HCT116 (cell line): ENCODE measurements around the gene CNTNAP5. TPM values are rescaled to one million over a fixed set of nuclear protein-coding genes. Genes with fewer than 3 reads are reported as not detected.

Experiments
- ATAC-seq: fragments of 200-7000 bp; cut with Tn5 transposase; 2 replicates; pipeline ENCODE4 v1.9.1; 2020; ENCODE audit warnings: mild to moderate bottlenecking, moderate library complexity
- BruUV-seq: library from RNA; stranded (reverse); fragments of 400-500 nt; replicated peaks from 2 replicates; lab custom pipeline; 2021; lab: Mats Ljungman, UMichigan
- CTCF ChIA-PET: fragments of 300-600 bp; sonication (Branson Sonifier 250); formaldehyde crosslinking; loops from one replicate; lab custom pipeline; 2021; ENCODE audit warnings: antibody characterized with exemption; lab: Charles Lee
- POLR2A ChIA-PET: fragments of 300-600, 350-600 bp; sonication (Branson Sonifier 250); formaldehyde crosslinking; loops from one replicate; lab custom pipeline; 2021; ENCODE audit warnings: antibody characterized with exemption; lab: Charles Lee
- RAD21 ChIA-PET, 2 experiments: fragments of 300-600 bp; sonication (Branson Sonifier 250); formaldehyde crosslinking; loops; one replicate each; lab custom pipeline; 2023; ENCODE audit warnings: low total read pairs in 2 of 2; ENCODE audit not compliant: uncharacterized antibody in 2 of 2, unreplicated experiment in 2 of 2, low non-redundant PET in 1 of 2; lab: Charles Lee
- DNase-seq: peaks from one replicate; pipeline ENCODE4 v3.0.0-alpha.2; 2010; ENCODE audit warnings: low read depth, low spot score
- H2AFZ ChIP-seq: fragments of 200-600 bp; shearing (Covaris generic), sonication (generic); 2 replicates; pipeline ENCODE4 v1.6.1; 2017; ENCODE audit warnings: low read depth, mixed run types, mixed read lengths, antibody characterized with exemption, low read length; ENCODE audit not compliant: poor library complexity, severe bottlenecking
- H3K27ac ChIP-seq: 2 replicates; pipeline ENCODE4 v1.5.1; 2012; ENCODE audit warnings: low read depth, low read length
- H3K27me3 ChIP-seq: fragments of 200-600 bp; sonication (generic); 2 replicates; pipeline ENCODE4 v1.6.1; 2016; ENCODE audit warnings: mixed run types, low read length, mixed read lengths; ENCODE audit not compliant: insufficient read depth
- H3K36me3 ChIP-seq, 2 experiments: fragments of 200-500 bp in 1 of 2; fragments of 200-600 bp in 1 of 2; sonication (Bioruptor generic) in 1 of 2; sonication (generic) in 1 of 2; 2 replicates each; pipeline versions ENCODE4 v1.5.1 to v1.6.1; 2014 to 2016; ENCODE audit warnings: low read length in 2 of 2, inconsistent platforms in 1 of 2, mixed read lengths in 1 of 2, mixed run types in 1 of 2; ENCODE audit not compliant: insufficient read depth in 2 of 2, control insufficient read depth in 1 of 2
- H3K4me1 ChIP-seq, 2 experiments: fragments of 200-600 bp in 1 of 2; sonication (generic) in 1 of 2; 2 replicates each; pipeline versions ENCODE4 v1.5.1 to v1.6.1; 2012 to 2017; ENCODE audit warnings: low read length in 2 of 2, inconsistent platforms in 1 of 2, mild to moderate bottlenecking in 1 of 2, mixed read lengths in 1 of 2, mixed run types in 1 of 2, moderate library complexity in 1 of 2; ENCODE audit not compliant: insufficient read depth in 2 of 2, control insufficient read depth in 1 of 2
- H3K4me2 ChIP-seq: fragments of 200-600 bp; sonication (generic); 2 replicates; pipeline ENCODE4 v1.6.1; 2017; ENCODE audit warnings: mixed run types, low read length, mixed read lengths
- H3K4me3 ChIP-seq, 2 experiments: fragments of 200-600 bp in 1 of 2; sonication (generic) in 1 of 2; replicated peaks in 1 of 2; 2 replicates each; pipeline ENCODE4 v1.5.1; 2011 to 2016; ENCODE audit warnings: low read length in 2 of 2, control low read depth in 1 of 2, low read depth in 1 of 2, mild to moderate bottlenecking in 1 of 2, mixed read lengths in 1 of 2, mixed run types in 1 of 2
- H3K79me2 ChIP-seq: fragments of 200-600 bp; sonication (generic); 2 replicates; pipeline ENCODE4 v1.6.1; 2017; ENCODE audit warnings: mild to moderate bottlenecking, mixed run types, low read length, moderate library complexity, mixed read lengths; ENCODE audit not compliant: insufficient read depth
- H3K9ac ChIP-seq: fragments of 200-600 bp; sonication (generic); 2 replicates; pipeline ENCODE4 v1.6.1; 2016; ENCODE audit warnings: low read length, mixed read lengths
- H3K9me2 ChIP-seq: fragments of 200-600 bp; sonication (generic), shearing (Covaris generic); 2 replicates; pipeline ENCODE4 v1.6.1; 2017; ENCODE audit warnings: mixed run types, mild to moderate bottlenecking, moderate library complexity; ENCODE audit not compliant: insufficient read depth
- H3K9me3 ChIP-seq, 2 experiments: fragments of 200-500 bp in 1 of 2; fragments of 200-600 bp in 1 of 2; sonication (Bioruptor generic) in 1 of 2; sonication (generic) in 1 of 2; 2 replicates each; pipeline ENCODE4 v1.6.1; 2014 to 2017; ENCODE audit warnings: low read length in 2 of 2, mixed read lengths in 2 of 2, inconsistent platforms in 1 of 2, low read depth in 1 of 2, mild to moderate bottlenecking in 1 of 2, mixed run types in 1 of 2, moderate library complexity in 1 of 2; ENCODE audit not compliant: control insufficient read depth in 1 of 2, insufficient read depth in 1 of 2
- H4K20me1 ChIP-seq: fragments of 200-600 bp; sonication (generic), shearing (Covaris generic); 2 replicates; pipeline ENCODE4 v1.6.1; 2017; ENCODE audit warnings: mixed run types, mild to moderate bottlenecking, moderate library complexity; ENCODE audit not compliant: insufficient read depth
- ATF3 ChIP-seq: IDR thresholded peaks from 2 replicates; pipeline ENCODE4 v1.6.1; 2012
- CBX3 ChIP-seq: IDR thresholded peaks from 2 replicates; pipeline ENCODE4 v1.6.1; 2012; ENCODE audit warnings: low read depth
- CEBPB ChIP-seq: IDR thresholded peaks from 2 replicates; pipeline ENCODE4 v1.6.1; 2012; ENCODE audit warnings: low read depth
- CTCF ChIP-seq, 3 experiments: fragments of 200-600 bp in 1 of 3; sonication (generic) in 1 of 3; IDR thresholded peaks in 2 of 3; conservative IDR thresholded peaks in 1 of 3; 2 replicates each; pipeline ENCODE4 v1.5.1; 2012 to 2017; ENCODE audit warnings: low read depth in 2 of 3, low read length in 2 of 3, antibody characterized with exemption in 1 of 3, borderline replicate concordance in 1 of 3, control low read depth in 1 of 3, mild to moderate bottlenecking in 1 of 3, mixed read lengths in 1 of 3, mixed run types in 1 of 3, moderate library complexity in 1 of 3; ENCODE audit not compliant: insufficient read depth in 1 of 3
- EGR1 ChIP-seq: IDR thresholded peaks from 2 replicates; pipeline ENCODE4 v1.6.1; 2012; ENCODE audit warnings: low read depth
- ELF1 ChIP-seq: IDR thresholded peaks from 2 replicates; pipeline ENCODE4 v1.6.1; 2012; ENCODE audit warnings: low read depth, borderline replicate concordance
- EZH2 ChIP-seq: fragments of 200-600 bp; sonication (generic); IDR thresholded peaks from 2 replicates; pipeline ENCODE4 v1.6.1; 2017; ENCODE audit warnings: antibody characterized with exemption, mixed run types
- EZH2phosphoT487 ChIP-seq: fragments of 200-600 bp; IDR thresholded peaks from 2 replicates; pipeline ENCODE4 v1.6.1; 2018; ENCODE audit warnings: antibody characterized with exemption, borderline replicate concordance
- FOSL1 ChIP-seq: IDR thresholded peaks from 2 replicates; pipeline ENCODE4 v1.6.1; 2012; ENCODE audit warnings: low read depth
- JUND ChIP-seq: IDR thresholded peaks from 2 replicates; pipeline ENCODE4 v1.6.1; 2012
- MAX ChIP-seq: IDR thresholded peaks from 2 replicates; pipeline ENCODE4 v1.6.1; 2012
- POLR2AphosphoS5 ChIP-seq: IDR thresholded peaks from 2 replicates; pipeline ENCODE4 v1.6.1; 2011; ENCODE audit warnings: mild to moderate bottlenecking, low read depth, low read length, moderate library complexity
- RAD21 ChIP-seq: IDR thresholded peaks from 2 replicates; pipeline ENCODE4 v1.6.1; 2012; ENCODE audit warnings: low read depth, mild to moderate bottlenecking
- SIN3A ChIP-seq: IDR thresholded peaks from 2 replicates; pipeline ENCODE4 v1.6.1; 2012; ENCODE audit warnings: low read depth
- SP1 ChIP-seq: IDR thresholded peaks from 2 replicates; pipeline ENCODE4 v1.6.1; 2012; ENCODE audit warnings: low read depth
- SRF ChIP-seq: IDR thresholded peaks from 2 replicates; pipeline ENCODE4 v1.6.1; 2012; ENCODE audit warnings: low read depth
- TCF7L2 ChIP-seq: IDR thresholded peaks from 2 replicates; pipeline ENCODE4 v1.7.0; 2011; ENCODE audit warnings: borderline replicate concordance, inconsistent platforms; ENCODE audit not compliant: insufficient read depth, insufficient read length; ENCODE audit errors: extremely low read depth
- ZFX ChIP-seq: fragments of 450-650 bp; IDR thresholded peaks from 2 replicates; pipeline ENCODE4 v1.6.1; 2017
- ZNF274 ChIP-seq: fragments of 200-500 bp; sonication (Bioruptor generic); IDR thresholded peaks from 2 replicates; pipeline ENCODE4 v1.6.1; 2014; ENCODE audit warnings: mild to moderate bottlenecking, low read depth, low read length, inconsistent platforms
- intact Hi-C: fragments of 100-400 bp; cut with micrococcal nuclease; formaldehyde crosslinking; loops from 2 replicates; pipeline ENCODE4 v1.10.0; 2022
- total RNA-seq: library from RNA; stranded (reverse); gene quantifications from one replicate; pipeline ENCODE4 v1.2.1, GENCODE V29; 2021; ENCODE audit not compliant: unreplicated experiment

Gene CNTNAP5
- total RNA-seq, 1 experiment from 2014 or later, result not detected

GRCh38 chr2:124193706-124194105 is 168.6 kb downstream of the CNTNAP5 start:
- no peak overlapping the region for H3K4me3 ChIP-seq
- ATAC-seq, result no peak
- H3K36me3 ChIP-seq, result no peaks in the 10 kb centered on the region
- CTCF ChIA-PET, result no interaction called here
- no peaks in the 10 kb centered on the region for H3K27me3 ChIP-seq
- H3K9ac ChIP-seq, result no peak overlapping the region
- H2AFZ ChIP-seq, result no peak overlapping the region
- no TSS peak for BruUV-seq
- H3K9me2 ChIP-seq, result no peaks in the 10 kb centered on the region
- no peaks in the 10 kb centered on the region for H3K79me2 ChIP-seq
- no peaks in the 10 kb centered on the region for H3K4me1 ChIP-seq
- POLR2A ChIA-PET, result no interaction called here
- RAD21 ChIA-PET, result no interaction called here
- no peak overlapping the region for H3K4me2 ChIP-seq
- intact Hi-C loops, result no loop called here
- peaks cover 12 to 17% of the 10 kb centered on the region in 2 experiments; a peak in 2 of 4 replicates for H3K9me3 ChIP-seq
- no peak for TF ChIP-seq ZFX
- TF ChIP-seq SIN3A, result no peak
- H4K20me1 ChIP-seq, result no peaks in the 10 kb centered on the region
- no peak overlapping the region for H3K27ac ChIP-seq
- no peak for DNase-seq

GRCh38 chr2:124201713-124202112 is 176.6 kb downstream of the CNTNAP5 start:
- Histone ChIP-seq H3K27ac (no peak overlapping the region), H2AFZ (no peak overlapping the region), H3K4me2 (no peak overlapping the region), H3K27me3 (no peaks in the 10 kb centered on the region), H3K9ac (no peak overlapping the region), H4K20me1 (no peaks in the 10 kb centered on the region), H3K9me3 (peaks cover 0 to 28% of the 10 kb centered on the region in 2 experiments; a peak in 2 of 4 replicates), H3K79me2 (no peaks in the 10 kb centered on the region), H3K4me1 (no peaks in the 10 kb centered on the region), H3K36me3 (no peaks in the 10 kb centered on the region), H3K4me3 (no peak overlapping the region), H3K9me2 (no peaks in the 10 kb centered on the region)
- DNase-seq (no peak), ATAC-seq (no peak)
- intact Hi-C loops, result no loop called here
- ChIA-PET RAD21 (no interaction called here), CTCF (no interaction called here), POLR2A (no interaction called here)
- no TSS peak for BruUV-seq
- TF ChIP-seq SP1 (no peak), ELF1 (no peak), FOSL1 (no peak), MAX (no peak), EZH2phosphoT487 (no peak), EGR1 (no peak), SIN3A (no peak), CBX3 (no peak), CTCF (IDR thresholded peaks at IDR 0.05 in 2 of 3, conservative IDR thresholded peaks at IDR 0.05 in 1 of 3; ENCODE audit: borderline replicate concordance in 1 of 3, insufficient read depth in 1 of 3, low read depth in 2 of 3, low read length in 2 of 3) (no peak), SRF (no peak), JUND (no peak), RAD21 (no peak), ZFX (no peak), ZNF274 (no peak), TCF7L2 (no peak), ATF3 (no peak), CEBPB (no peak), POLR2AphosphoS5 (no peak), EZH2 (no peak)
